Thyroid gland (tissue), 4 donors: ENCODE data around the gene RNF126.

Source experiments
- CTCF ChIP-seq, 6 experiments: fragments of 200-600 bp in 3 of 6; fragments of 450-650 bp in 3 of 6; sonication (generic) in 3 of 6; IDR thresholded peaks; one replicate each; pipeline ENCODE4 v1.5.1; 2016 to 2019; ENCODE audit warnings: antibody characterized with exemption in 6 of 6, mild to moderate bottlenecking in 2 of 6, inconsistent platforms in 1 of 6, moderate library complexity in 1 of 6
- POLR2A ChIP-seq, 2 donors: fragments of 450-650 bp; IDR thresholded peaks; one replicate each; pipeline ENCODE4 v1.6.1; 2017; ENCODE audit warnings: antibody characterized with exemption in 2 of 2, mild to moderate bottlenecking in 2 of 2, moderate library complexity in 1 of 2

- TF ChIP-seq CTCF (IDR thresholded peaks at IDR 0.05) (no peak), POLR2A (IDR thresholded peaks at IDR 0.05) (no peak)
These were observed 686 bp upstream of the RNF126 start for GRCh38 chr19:663682-664117.
